SK-N-SH (cell line): ENCODE results near the gene PLCG1. TPM values are rescaled to one million over a fixed set of nuclear protein-coding genes. Genes with fewer than 3 reads are reported as not detected.

Experiments
- CTCF ChIA-PET: fragments of 300-600, 350-600 bp; formaldehyde crosslinking; extraction: SDS; loops from one replicate; lab custom pipeline; 2021; lab: Yijun Ruan, JAX
- POLR2A ChIA-PET: fragments of 350-600 bp; sonication (Branson Sonifier 250); formaldehyde crosslinking; extraction: SDS; loops from one replicate; lab custom pipeline; 2020; ENCODE audit warnings: antibody characterized with exemption, inconsistent platforms; lab: Yijun Ruan, JAX
- DNase-seq: peaks from one replicate; pipeline ENCODE4 v3.0.0; 2012
- H2AFZ ChIP-seq: fragments of 200-600 bp; sonication (generic); 2 replicates; pipeline ENCODE4 v1.8.1; 2016; ENCODE audit warnings: antibody characterized with exemption, mild to moderate bottlenecking, low read depth
- H3F3A ChIP-seq: fragments of 200-600 bp; sonication (generic); replicated peaks from 2 replicates; pipeline ENCODE3; 2016; ENCODE audit warnings: antibody characterized with exemption, mild to moderate bottlenecking; ENCODE audit not compliant: insufficient read depth
- H3K27ac ChIP-seq, 2 experiments: fragments of 200-500 bp in 1 of 2; fragments of 200-600 bp in 1 of 2; sonication (Bioruptor generic) in 1 of 2; sonication (generic), shearing (Covaris generic) in 1 of 2; 2 replicates each; pipeline versions ENCODE4 v1.5.1 to v1.6.1; 2014 to 2016; ENCODE audit warnings: low read depth in 2 of 2, inconsistent platforms in 1 of 2, low read length in 1 of 2, mild to moderate bottlenecking in 1 of 2, mixed read lengths in 1 of 2
- H3K27me3 ChIP-seq: fragments of 200-600 bp; sonication (generic), shearing (Covaris generic); 2 replicates; pipeline ENCODE4 v1.6.1; 2016; ENCODE audit warnings: mixed run types; ENCODE audit not compliant: insufficient read depth
- H3K36me3 ChIP-seq, 2 experiments: fragments of 200-500 bp in 1 of 2; fragments of 200-600 bp in 1 of 2; sonication (Bioruptor generic) in 1 of 2; sonication (generic) in 1 of 2; replicated peaks in 1 of 2; 2 replicates each; pipeline versions ENCODE3 to v1.5.1; 2014 to 2016; ENCODE audit warnings: low read length in 1 of 2, mild to moderate bottlenecking in 1 of 2; ENCODE audit not compliant: insufficient read depth in 2 of 2, control insufficient read depth in 1 of 2
- H3K4me1 ChIP-seq, 2 experiments: fragments of 200-500 bp in 1 of 2; fragments of 200-600 bp in 1 of 2; sonication (Bioruptor generic) in 1 of 2; sonication (generic), shearing (Covaris generic) in 1 of 2; 2 replicates each; pipeline versions ENCODE4 v1.5.1 to v1.6.1; 2014 to 2016; ENCODE audit warnings: low read depth in 1 of 2, low read length in 1 of 2, mixed run types in 1 of 2; ENCODE audit not compliant: insufficient read depth in 2 of 2, control insufficient read depth in 1 of 2
- H3K4me2 ChIP-seq: fragments of 200-600 bp; sonication (generic), shearing (Covaris generic); 2 replicates; pipeline ENCODE4 v1.6.1; 2017; ENCODE audit warnings: mixed run types
- H3K4me3 ChIP-seq, 2 experiments: fragments of 200-500 bp in 1 of 2; fragments of 200-600 bp in 1 of 2; sonication (Bioruptor generic) in 1 of 2; sonication (generic), shearing (Covaris generic) in 1 of 2; 2 replicates each; pipeline versions ENCODE4 v1.5.1 to v1.8.1; 2014 to 2016; ENCODE audit warnings: low read depth in 2 of 2, inconsistent platforms in 1 of 2, low read length in 1 of 2, mild to moderate bottlenecking in 1 of 2, mixed read lengths in 1 of 2, moderate library complexity in 1 of 2
- H3K79me2 ChIP-seq: fragments of 200-600 bp; sonication (generic); 2 replicates; pipeline ENCODE4 v1.8.1; 2017; ENCODE audit warnings: mild to moderate bottlenecking; ENCODE audit not compliant: insufficient read depth
- H3K9ac ChIP-seq: fragments of 200-600 bp; sonication (generic); 2 replicates; pipeline ENCODE4 v1.6.1; 2017; ENCODE audit warnings: mixed run types
- H3K9me2 ChIP-seq: fragments of 200-600 bp; sonication (generic); 2 replicates; pipeline ENCODE4 v1.6.1; 2017; ENCODE audit warnings: mixed run types
- H3K9me3 ChIP-seq: fragments of 200-600 bp; sonication (generic); 2 replicates; pipeline ENCODE4 v1.6.1; 2017; ENCODE audit warnings: mixed run types, mild to moderate bottlenecking, moderate library complexity
- H4K20me1 ChIP-seq: fragments of 200-600 bp; sonication (generic); 2 replicates; pipeline ENCODE4 v1.6.1; 2017; ENCODE audit warnings: mild to moderate bottlenecking, mixed run types; ENCODE audit not compliant: insufficient read depth
- ELF1 ChIP-seq: IDR thresholded peaks from 2 replicates; pipeline ENCODE4 v1.4.0; 2012
- EP300 ChIP-seq, 2 experiments: IDR thresholded peaks; 2 replicates each; pipeline versions ENCODE4 v1.4.0 to v1.6.1; 2012; ENCODE audit warnings: borderline replicate concordance in 1 of 2, low read depth in 1 of 2, low read length in 1 of 2
- FOXJ3 ChIP-seq: sonication (generic); formaldehyde crosslinking; IDR thresholded peaks from 2 replicates; pipeline ENCODE4 v1.5.1; 2020; ENCODE audit warnings: mild to moderate bottlenecking, missing genetic modification reagents
- JUND ChIP-seq: IDR thresholded peaks from 2 replicates; pipeline ENCODE4 v1.4.0; 2012
- MEF2A ChIP-seq: IDR thresholded peaks from 2 replicates; pipeline ENCODE4 v1.4.0; 2012; ENCODE audit warnings: low read depth, borderline replicate concordance
- NFIC ChIP-seq: IDR thresholded peaks from 2 replicates; pipeline ENCODE4 v1.4.0; 2012; ENCODE audit warnings: borderline replicate concordance
- NRF1 ChIP-seq: IDR thresholded peaks from 2 replicates; pipeline ENCODE4 v1.6.1; 2012; ENCODE audit warnings: low read depth, mild to moderate bottlenecking, low read length
- POLR2AphosphoS5 ChIP-seq: IDR thresholded peaks from 2 replicates; pipeline ENCODE4 v1.6.1; 2012; ENCODE audit warnings: low read depth, low read length
- RAD21 ChIP-seq: IDR thresholded peaks from 2 replicates; pipeline ENCODE4 v1.6.1; 2012; ENCODE audit warnings: mild to moderate bottlenecking, low read length
- RFX5 ChIP-seq: IDR thresholded peaks from 2 replicates; pipeline ENCODE4 v1.6.1; 2012; ENCODE audit warnings: mild to moderate bottlenecking, improper control_type of control experiment, low read length
- RXRA ChIP-seq: IDR thresholded peaks from 2 replicates; pipeline ENCODE4 v1.4.0; 2012; ENCODE audit warnings: low read depth, mild to moderate bottlenecking, borderline replicate concordance
- SMC3 ChIP-seq: IDR thresholded peaks from 2 replicates; pipeline ENCODE4 v1.6.1; 2012; ENCODE audit warnings: low read depth, low read length, improper control_type of control experiment
- TCF12 ChIP-seq: IDR thresholded peaks from 2 replicates; pipeline ENCODE4 v1.4.0; 2012
- USF1 ChIP-seq: IDR thresholded peaks from 2 replicates; pipeline ENCODE4 v1.4.0; 2012; ENCODE audit warnings: low read depth, borderline replicate concordance
- USF2 ChIP-seq: fragments of 150-350 bp; IDR thresholded peaks from 2 replicates; pipeline ENCODE4 v1.6.1; 2017; ENCODE audit warnings: antibody characterized with exemption, low read length, low read depth, borderline replicate concordance
- WGBS: methylation state at CpG from one replicate; pipeline ENCODE4 v1.1.6; 2017; ENCODE audit warnings: low lambda C conversion rate; 5-methylcytosine and 5-hydroxymethylcytosine counted together
- polyA plus RNA-seq, 3 experiments: library from polyadenylated mRNA; depleted of rRNA; stranded (reverse); fragments of >200 nt; gene quantifications; 2 replicates each; pipeline ENCODE4 v1.2.3, GENCODE V29; 2012
- TF ChIP-seq, protein P1 (sequence below): fragments of 200-600 bp; sonication (generic); IDR thresholded peaks from 2 replicates; pipeline ENCODE4 v1.6.1; 2017; ENCODE audit warnings: antibody characterized with exemption, mild to moderate bottlenecking, moderate library complexity
- TF ChIP-seq, protein P2 (sequence below): IDR thresholded peaks from 2 replicates; pipeline ENCODE4 v1.4.0; 2012; ENCODE audit warnings: low read depth, borderline replicate concordance

Gene PLCG1
- polyA plus RNA-seq, 1 of the 3 experiments (the other 2 are of a cell fraction) = 81.4 TPM

- no peak for TF ChIP-seq EP300 (IDR thresholded peaks at IDR 0.05; ENCODE audit: borderline replicate concordance in 1 of 2, low read depth in 1 of 2, low read length in 1 of 2)
- TF ChIP-seq, protein P1, sequence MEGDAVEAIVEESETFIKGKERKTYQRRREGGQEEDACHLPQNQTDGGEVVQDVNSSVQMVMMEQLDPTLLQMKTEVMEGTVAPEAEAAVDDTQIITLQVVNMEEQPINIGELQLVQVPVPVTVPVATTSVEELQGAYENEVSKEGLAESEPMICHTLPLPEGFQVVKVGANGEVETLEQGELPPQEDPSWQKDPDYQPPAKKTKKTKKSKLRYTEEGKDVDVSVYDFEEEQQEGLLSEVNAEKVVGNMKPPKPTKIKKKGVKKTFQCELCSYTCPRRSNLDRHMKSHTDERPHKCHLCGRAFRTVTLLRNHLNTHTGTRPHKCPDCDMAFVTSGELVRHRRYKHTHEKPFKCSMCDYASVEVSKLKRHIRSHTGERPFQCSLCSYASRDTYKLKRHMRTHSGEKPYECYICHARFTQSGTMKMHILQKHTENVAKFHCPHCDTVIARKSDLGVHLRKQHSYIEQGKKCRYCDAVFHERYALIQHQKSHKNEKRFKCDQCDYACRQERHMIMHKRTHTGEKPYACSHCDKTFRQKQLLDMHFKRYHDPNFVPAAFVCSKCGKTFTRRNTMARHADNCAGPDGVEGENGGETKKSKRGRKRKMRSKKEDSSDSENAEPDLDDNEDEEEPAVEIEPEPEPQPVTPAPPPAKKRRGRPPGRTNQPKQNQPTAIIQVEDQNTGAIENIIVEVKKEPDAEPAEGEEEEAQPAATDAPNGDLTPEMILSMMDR = no peak
- no peak for TF ChIP-seq SMC3
- TF ChIP-seq, protein P2, sequence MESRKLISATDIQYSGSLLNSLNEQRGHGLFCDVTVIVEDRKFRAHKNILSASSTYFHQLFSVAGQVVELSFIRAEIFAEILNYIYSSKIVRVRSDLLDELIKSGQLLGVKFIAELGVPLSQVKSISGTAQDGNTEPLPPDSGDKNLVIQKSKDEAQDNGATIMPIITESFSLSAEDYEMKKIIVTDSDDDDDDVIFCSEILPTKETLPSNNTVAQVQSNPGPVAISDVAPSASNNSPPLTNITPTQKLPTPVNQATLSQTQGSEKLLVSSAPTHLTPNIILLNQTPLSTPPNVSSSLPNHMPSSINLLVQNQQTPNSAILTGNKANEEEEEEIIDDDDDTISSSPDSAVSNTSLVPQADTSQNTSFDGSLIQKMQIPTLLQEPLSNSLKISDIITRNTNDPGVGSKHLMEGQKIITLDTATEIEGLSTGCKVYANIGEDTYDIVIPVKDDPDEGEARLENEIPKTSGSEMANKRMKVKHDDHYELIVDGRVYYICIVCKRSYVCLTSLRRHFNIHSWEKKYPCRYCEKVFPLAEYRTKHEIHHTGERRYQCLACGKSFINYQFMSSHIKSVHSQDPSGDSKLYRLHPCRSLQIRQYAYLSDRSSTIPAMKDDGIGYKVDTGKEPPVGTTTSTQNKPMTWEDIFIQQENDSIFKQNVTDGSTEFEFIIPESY = no peak
- TF ChIP-seq USF1 = no peak
- TF ChIP-seq ELF1 = no peak
- no peak for TF ChIP-seq FOXJ3 (CRISPR knock-in tag)
Observed at GRCh38 chr20:41179961-41180360, 42.6 kb downstream of the PLCG1 start (continued).

DNA sequence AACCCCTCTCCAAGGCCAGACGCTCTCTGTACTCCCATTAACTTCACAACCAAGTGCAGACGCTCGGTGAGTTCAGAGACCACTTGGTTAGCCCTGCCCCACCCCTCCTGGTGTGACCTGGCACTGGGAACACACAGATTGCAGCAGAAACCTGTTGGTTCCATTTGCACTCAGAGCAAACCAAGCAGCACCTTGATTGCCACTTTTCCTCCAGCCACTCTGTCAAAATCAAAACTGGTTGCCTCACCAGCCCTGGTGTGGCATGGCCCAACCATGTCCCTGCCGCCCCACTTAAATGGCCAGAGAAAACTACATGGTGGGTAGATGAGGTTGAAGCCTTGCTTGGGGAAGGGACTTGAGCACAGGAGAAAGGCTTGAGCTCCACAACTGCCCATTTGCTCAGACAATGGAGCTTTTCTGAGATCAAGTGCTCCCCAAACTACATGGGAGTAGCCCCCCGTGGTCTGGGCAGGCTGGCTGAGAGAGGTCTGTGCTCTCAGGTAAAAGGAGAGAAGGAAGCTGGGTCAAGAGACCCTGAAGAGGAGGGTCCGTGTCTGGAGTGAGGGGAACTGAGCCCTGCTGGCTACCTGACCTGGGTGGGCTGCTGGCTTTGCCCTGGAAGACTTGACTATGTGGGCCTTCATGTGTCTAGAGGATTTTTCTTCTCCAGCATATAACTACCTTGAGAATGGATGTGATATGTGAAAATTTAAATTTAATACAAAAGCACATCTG, 43.4 kb downstream of the PLCG1 start:
- no peak for DNase-seq
- WGBS = 80% methylated on average over 3 of the region's 6 CpGs
- H3K4me3 ChIP-seq = no peak overlapping the region
- peaks cover 15 to 26% of the 10 kb centered on the region in 2 experiments for H3K36me3 ChIP-seq
- H3K9ac ChIP-seq = no peak overlapping the region
- H3K79me2 ChIP-seq = 0 out of 2 replicates have a peak, but pooled peaks cover 12% of the 10 kb centered on the region
- H2AFZ ChIP-seq = no peak overlapping the region
- TF ChIP-seq USF1 (no peak), RAD21 (no peak), POLR2AphosphoS5 (no peak), MEF2A (no peak), JUND (no peak), ELF1 (no peak), NFIC (no peak), RFX5 (no peak), NRF1 (no peak), RXRA (no peak), USF2 (no peak), EP300 (IDR thresholded peaks at IDR 0.05; ENCODE audit: borderline replicate concordance in 1 of 2, low read depth in 1 of 2, low read length in 1 of 2) (no peak), TCF12 (no peak)
- TF ChIP-seq, protein P1 = no peak
- H4K20me1 ChIP-seq = no peaks in the 10 kb centered on the region
- no peaks in the 10 kb centered on the region for H3K9me3 ChIP-seq
- no peak overlapping the region for H3K4me2 ChIP-seq
- no peak overlapping the region for H3K27ac ChIP-seq
- no peaks in the 10 kb centered on the region for H3K27me3 ChIP-seq
- H3K9me2 ChIP-seq = no peaks in the 10 kb centered on the region
- CTCF ChIA-PET = interaction anchor here (0.8 to 1.4 kb wide), 4 partner anchors 26 to 217 kb away, joined by 3 to 6 read pairs (median 3); partner anchors contain the start of gene LPIN3
- POLR2A ChIA-PET = no interaction called here
- peaks cover 12% of the 10 kb centered on the region for H3F3A ChIP-seq
- peaks cover 20 to 21% of the 10 kb centered on the region in 2 experiments for H3K4me1 ChIP-seq
